ENCODE data around the gene ADAMTS15.
A peak's percentile ranks its signal among the peaks of the same experiment; 100 is the strongest.

The ADAMTS15 gene

GRCh38 chr11:130485983-130486382, 37.5 kb downstream of the ADAMTS15 start:
- no peak for DNase-seq

- DNase-seq = no peak
Measured at GRCh38 chr11:130486391-130486836, 38.0 kb downstream of the ADAMTS15 start.

GRCh38 chr11:130486987-130487923, 38.8 kb downstream of the ADAMTS15 start:
- DNase-seq = no peak

- DNase-seq = no peak
Measured at GRCh38 chr11:130487924-130488815, 39.7 kb downstream of the ADAMTS15 start.

GRCh38 chr11:130488848-130489584, 40.6 kb downstream of the ADAMTS15 start:
- DNase-seq = no peak

GRCh38 chr11:130489716-130490115, 41.3 kb downstream of the ADAMTS15 start:
- no peak for DNase-seq

- DNase-seq = no peak
Measured at GRCh38 chr11:130490682-130491449, 42.4 kb downstream of the ADAMTS15 start.

GRCh38 chr11:130498181-130498580, 49.7 kb downstream of the ADAMTS15 start:
- DNase-seq = no peak

GRCh38 chr11:130499828-130500227, 51.4 kb downstream of the ADAMTS15 start:
- no peak for DNase-seq

- no peak for DNase-seq
Measured at GRCh38 chr11:130504317-130504716, 55.9 kb downstream of the ADAMTS15 start.

GRCh38 chr11:130508913-130509312, 60.5 kb downstream of the ADAMTS15 start:
- DNase-seq = no peak

- no peak for DNase-seq
Measured at GRCh38 chr11:130509942-130510341, 61.5 kb downstream of the ADAMTS15 start.

- no peak for DNase-seq
Measured at GRCh38 chr11:130510407-130511006, 62.1 kb downstream of the ADAMTS15 start.

- DNase-seq = no peak
Measured at GRCh38 chr11:130511765-130512164, 63.3 kb downstream of the ADAMTS15 start.

GRCh38 chr11:130512662-130513061, 64.2 kb downstream of the ADAMTS15 start:
- no peak for DNase-seq

GRCh38 chr11:130513132-130513531, 64.7 kb downstream of the ADAMTS15 start:
- peak; percentile 79 for DNase-seq

- DNase-seq = no peak
Measured at GRCh38 chr11:130514316-130514715, 65.9 kb downstream of the ADAMTS15 start.

GRCh38 chr11:130514851-130515250, 66.4 kb downstream of the ADAMTS15 start:
- DNase-seq = no peak

GRCh38 chr11:130515829-130516553, 67.5 kb downstream of the ADAMTS15 start:
- DNase-seq = no peak

- no peak for DNase-seq
Measured at GRCh38 chr11:130516554-130517505, 68.4 kb downstream of the ADAMTS15 start.

All from NCI-H774 (cell line).